ENCODE results near the gene MB. TPM values are rescaled to one million over a fixed set of nuclear protein-coding genes. Genes with fewer than 3 reads are reported as not detected.

Gene MB
- polyA plus RNA-seq, 2 of the 4 experiments (the other 2 are of a cell fraction): 6.9 to 12.1 TPM

Other genes with a start within 250 kb of the MB start
- gene HMOX1, start 236.2 kb downstream of the MB start, polyA plus RNA-seq (2011; rRNA removed): 97.7 and 129 TPM in 2 replicates
- gene HMOX1, start 236.2 kb downstream of the MB start, polyA plus RNA-seq (2017; fragmentation: RNase III; extraction: RNeasy Plus Mini Kit Qiagen cat#74134 plus additional on column Dnase treatment): 374 to 506 TPM (median 426 TPM) in 3 replicates
- gene MCM5, start 217.2 kb downstream of the MB start, polyA plus RNA-seq (2011; rRNA removed): 44.5 and 50.2 TPM in 2 replicates
- 94.4 to 99.1 TPM (median 98.1 TPM) in 3 replicates for gene MCM5, start 217.2 kb downstream of the MB start, polyA plus RNA-seq (2017; fragmentation: RNase III; extraction: RNeasy Plus Mini Kit Qiagen cat#74134 plus additional on column Dnase treatment)
- gene RASD2, start 76.5 kb downstream of the MB start, polyA plus RNA-seq (2011; rRNA removed): 0.61 and 0.93 TPM in 2 replicates
- 1.2 to 1.4 TPM (median 1.3 TPM) in 3 replicates for gene RASD2, start 76.5 kb downstream of the MB start, polyA plus RNA-seq (2017; fragmentation: RNase III; extraction: RNeasy Plus Mini Kit Qiagen cat#74134 plus additional on column Dnase treatment)
- 2.5 and 2.7 TPM in 2 replicates for gene APOL6, start 31.1 kb upstream of the MB start, polyA plus RNA-seq (2011; rRNA removed)
- gene APOL6, start 31.1 kb upstream of the MB start, polyA plus RNA-seq (2017; fragmentation: RNase III; extraction: RNeasy Plus Mini Kit Qiagen cat#74134 plus additional on column Dnase treatment): 1.3 to 1.9 TPM (median 1.8 TPM) in 3 replicates
- not detected in 2 replicates for gene APOL5, start 100.5 kb upstream of the MB start, polyA plus RNA-seq (2011; rRNA removed)
- not detected in 3 replicates for gene APOL5, start 100.5 kb upstream of the MB start, polyA plus RNA-seq (2017; fragmentation: RNase III; extraction: RNeasy Plus Mini Kit Qiagen cat#74134 plus additional on column Dnase treatment)